ENCODE data around the gene TIMP3.

Gene TIMP3

GRCh38 chr22:32760396-32760795 lies 41.1 kb upstream of the TIMP3 start:
- DNase-seq (ENCODE audit: low spot score) = no peak
- no peak for TF ChIP-seq CTCF (IDR thresholded peaks at IDR 0.05; ENCODE audit: extremely low read depth, missing control alignments)

- no peak for TF ChIP-seq CTCF (IDR thresholded peaks at IDR 0.05; ENCODE audit: extremely low read depth, missing control alignments)
- DNase-seq (ENCODE audit: low spot score) = no peak
Measured at GRCh38 chr22:32760815-32761214, 40.7 kb upstream of the TIMP3 start.

- TF ChIP-seq CTCF (IDR thresholded peaks at IDR 0.05; ENCODE audit: extremely low read depth, missing control alignments) = no peak
- DNase-seq (ENCODE audit: low spot score) = no peak
Measured at GRCh38 chr22:32761251-32761903, 40.1 kb upstream of the TIMP3 start.

- no peak for TF ChIP-seq CTCF (IDR thresholded peaks at IDR 0.05; ENCODE audit: extremely low read depth, missing control alignments)
- DNase-seq (ENCODE audit: low spot score) = no peak
Measured at GRCh38 chr22:32764330-32765131, 37.0 kb upstream of the TIMP3 start.

- TF ChIP-seq CTCF (IDR thresholded peaks at IDR 0.05; ENCODE audit: extremely low read depth, missing control alignments) = no peak
- no peak for DNase-seq (ENCODE audit: low spot score)
Measured at GRCh38 chr22:32765132-32765618, 36.3 kb upstream of the TIMP3 start.

- no peak for TF ChIP-seq CTCF (IDR thresholded peaks at IDR 0.05; ENCODE audit: extremely low read depth, missing control alignments)
- DNase-seq (ENCODE audit: low spot score) = no peak
Measured at GRCh38 chr22:32771756-32772155, 29.7 kb upstream of the TIMP3 start.

- no peak for DNase-seq (ENCODE audit: low spot score)
- TF ChIP-seq CTCF (IDR thresholded peaks at IDR 0.05; ENCODE audit: extremely low read depth, missing control alignments) = peak; percentile 29
Measured at GRCh38 chr22:32775957-32776356, 25.5 kb upstream of the TIMP3 start.

Data from GM20000 (cell line).